ENCODE results near the gene MFSD11. TPM values are rescaled to one million over a fixed set of nuclear protein-coding genes. Genes with fewer than 3 reads are reported as not detected.
"Not testable (repeated sequence)": the region's sequence is repeated elsewhere in the genome, so short reads cannot be mapped to it uniquely, and the experiment has no call there.

The MFSD11 gene
- total RNA-seq, 1 donor from 2014 or later = 25.2 TPM

DNA sequence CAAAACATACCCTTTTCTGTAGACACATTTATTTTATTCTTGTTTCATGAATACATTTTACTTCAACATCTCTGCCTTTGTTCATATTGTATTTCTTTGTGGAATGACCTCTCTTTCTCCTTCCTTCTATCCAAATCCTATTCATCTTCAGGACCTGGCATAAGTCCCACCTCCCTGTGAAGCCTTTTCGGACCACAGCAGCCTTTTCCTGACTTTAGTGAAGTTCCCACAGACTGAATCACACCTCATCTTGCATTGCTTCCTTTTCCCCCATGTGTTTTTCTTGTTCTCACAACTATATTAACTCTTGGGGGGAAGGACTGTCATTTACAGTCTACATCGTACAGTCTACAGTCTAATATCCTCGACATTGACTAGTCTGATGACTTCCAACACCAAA is 58.2 kb downstream of the MFSD11 start:
- peak in 1 of 2 donors; percentile 29 for DNase-seq (ENCODE audit: low read depth in 2 of 2)

GRCh38 chr17:76797241-76797840 is 59.4 kb downstream of the MFSD11 start:
- DNase-seq (ENCODE audit: low read depth in 2 of 2) = no peak

DNA sequence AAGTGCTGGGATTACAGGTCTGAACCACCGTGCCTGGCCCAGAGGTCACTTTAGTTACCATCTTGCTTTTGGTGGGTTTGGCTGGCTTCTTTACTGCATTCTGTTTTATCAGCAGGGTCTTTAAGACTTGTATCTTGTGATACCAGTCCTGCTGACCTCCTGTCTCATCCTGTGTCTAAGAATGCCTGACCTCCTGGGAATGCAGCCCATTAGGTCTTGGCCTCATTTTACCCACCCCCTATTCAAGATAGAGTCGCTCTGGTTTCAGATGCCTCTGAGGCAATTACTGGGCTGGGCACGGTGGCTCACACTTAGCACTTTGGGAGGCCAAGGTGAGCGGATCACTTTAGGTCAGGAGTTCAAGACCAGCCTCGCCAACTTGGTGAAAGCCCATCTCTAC is 63.8 kb downstream of the MFSD11 start:
- DNase-seq (ENCODE audit: low read depth in 2 of 2) = no peak

- DNase-seq (ENCODE audit: low read depth in 2 of 2) = no peak
Observed at GRCh38 chr17:76805319-76805718, 67.4 kb downstream of the MFSD11 start.

DNA sequence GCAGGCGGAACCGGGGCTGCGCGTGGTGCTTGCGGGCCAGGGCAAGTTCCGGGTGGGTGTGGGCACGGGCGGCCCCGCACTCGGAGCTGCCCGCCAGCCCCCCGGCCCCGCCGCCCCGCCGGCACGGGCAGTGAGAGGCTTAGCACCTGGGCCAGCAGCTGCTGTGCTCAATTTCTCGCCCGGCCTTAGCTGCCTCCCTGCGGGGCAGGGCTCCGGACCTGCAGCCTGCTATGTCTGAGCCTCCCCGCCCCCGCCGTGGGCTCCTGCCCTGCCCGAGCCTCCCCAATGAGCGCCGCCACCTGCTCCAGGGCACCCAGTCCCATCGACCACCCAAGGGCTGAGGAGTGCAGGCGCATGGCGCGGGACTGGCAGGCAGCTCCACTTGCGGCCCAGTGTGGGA is 68.2 kb downstream of the MFSD11 start:
- DNase-seq (ENCODE audit: low read depth in 2 of 2) = not testable (repeated sequence)

GRCh38 chr17:76806767-76807166 is 68.8 kb downstream of the MFSD11 start:
- DNase-seq (ENCODE audit: low read depth in 2 of 2) = not testable (repeated sequence)

GRCh38 chr17:76808326-76808725 is 70.4 kb downstream of the MFSD11 start:
- no peak for DNase-seq (ENCODE audit: low read depth in 2 of 2)

GRCh38 chr17:76810956-76811355 is 73.0 kb downstream of the MFSD11 start:
- DNase-seq (ENCODE audit: low read depth in 2 of 2) = no peak

DNA sequence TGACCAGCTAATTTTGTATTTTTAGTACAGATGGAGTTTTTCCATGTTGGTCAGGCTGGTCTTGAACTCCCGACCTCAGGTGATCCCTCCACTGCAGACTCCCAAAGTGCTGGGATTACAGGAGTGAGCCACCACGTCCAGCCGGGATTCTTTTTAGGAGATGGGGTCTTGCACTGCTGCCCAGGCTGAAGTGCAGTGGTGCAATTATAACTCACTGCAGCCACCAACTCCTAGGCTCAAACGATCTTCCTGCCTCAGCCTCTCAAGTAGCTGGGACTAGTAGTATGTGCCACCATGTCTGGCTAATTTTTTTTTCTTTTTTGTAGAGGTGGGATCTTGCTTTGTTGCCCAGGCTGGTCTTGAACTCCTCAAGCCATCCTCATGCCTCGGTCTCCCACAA is 73.9 kb downstream of the MFSD11 start:
- no peak for DNase-seq (ENCODE audit: low read depth in 2 of 2)

GRCh38 chr17:76812263-76812662 is 74.3 kb downstream of the MFSD11 start:
- no peak for DNase-seq (ENCODE audit: low read depth in 2 of 2)

- no peak for DNase-seq (ENCODE audit: low read depth in 2 of 2)
Observed at GRCh38 chr17:76812968-76813367, 75.0 kb downstream of the MFSD11 start.

GRCh38 chr17:76815907-76816589 is 78.1 kb downstream of the MFSD11 start:
- DNase-seq (ENCODE audit: low read depth in 2 of 2) = not testable (repeated sequence)

DNA sequence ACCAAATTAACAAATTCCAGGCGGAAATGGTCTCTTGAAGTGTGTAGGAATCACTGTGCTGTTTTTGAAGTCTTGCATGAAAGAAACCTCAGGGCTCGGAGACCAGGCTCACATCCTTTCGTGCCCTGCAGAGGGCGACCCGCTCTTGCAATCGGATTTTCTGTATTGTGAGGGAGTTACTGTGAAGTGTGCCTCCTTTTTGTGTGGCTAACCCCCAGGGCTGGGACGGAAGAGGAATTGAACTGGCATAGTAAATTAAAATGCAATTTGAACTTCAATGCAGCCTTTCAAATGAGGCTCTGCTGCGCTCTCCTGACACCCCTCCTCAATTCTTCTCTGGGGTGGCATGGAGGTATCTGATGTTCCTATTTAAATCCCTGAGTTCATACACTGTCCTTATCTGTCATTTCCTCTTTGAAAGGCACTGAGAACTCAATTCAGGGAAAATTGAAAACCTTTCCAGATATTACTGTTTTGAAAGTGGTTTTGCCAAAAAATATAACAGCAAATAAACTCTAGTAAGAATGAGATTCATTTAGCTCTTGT is 78.7 kb downstream of the MFSD11 start:
- peak in 1 of 2 donors; percentile 42 for DNase-seq (ENCODE audit: low read depth in 2 of 2)

GRCh38 chr17:76820039-76820438 is 82.1 kb downstream of the MFSD11 start:
- no peak for DNase-seq (ENCODE audit: low read depth in 2 of 2)

GRCh38 chr17:76820561-76820960 is 82.6 kb downstream of the MFSD11 start:
- DNase-seq (ENCODE audit: low read depth in 2 of 2) = no peak

DNA sequence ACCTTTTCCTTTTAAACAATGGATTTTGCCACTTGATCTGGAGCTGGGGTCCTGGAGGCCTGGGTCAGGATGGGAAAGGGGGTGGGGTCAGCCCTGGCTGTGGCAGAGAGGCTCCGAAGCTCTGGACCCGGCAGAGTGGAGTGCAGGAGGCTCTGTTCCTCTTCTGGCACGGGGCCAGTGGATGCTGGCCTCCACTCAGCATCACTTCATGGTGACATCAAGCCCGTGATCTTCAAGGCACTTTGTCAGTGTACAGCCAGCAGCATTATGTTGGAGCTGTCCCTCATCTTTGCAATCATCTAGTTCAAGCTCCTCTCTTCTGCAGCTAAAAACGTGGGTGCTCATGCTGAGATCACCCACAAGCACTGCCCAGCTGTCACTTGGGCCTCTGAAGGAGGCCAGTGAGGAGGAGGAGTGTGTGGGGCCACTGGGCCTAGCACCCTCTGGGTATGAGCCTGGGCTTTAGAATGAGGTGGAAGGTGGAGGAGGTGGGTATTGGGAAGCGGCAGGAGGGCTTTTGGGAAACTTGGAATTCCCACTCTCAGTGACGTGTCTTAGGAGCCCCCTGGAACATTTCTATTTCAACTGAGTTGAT is 84.4 kb downstream of the MFSD11 start:
- DNase-seq (ENCODE audit: low read depth in 2 of 2) = no peak

GRCh38 chr17:76824093-76824492 is 86.2 kb downstream of the MFSD11 start:
- DNase-seq (ENCODE audit: low read depth in 2 of 2) = no peak

DNA sequence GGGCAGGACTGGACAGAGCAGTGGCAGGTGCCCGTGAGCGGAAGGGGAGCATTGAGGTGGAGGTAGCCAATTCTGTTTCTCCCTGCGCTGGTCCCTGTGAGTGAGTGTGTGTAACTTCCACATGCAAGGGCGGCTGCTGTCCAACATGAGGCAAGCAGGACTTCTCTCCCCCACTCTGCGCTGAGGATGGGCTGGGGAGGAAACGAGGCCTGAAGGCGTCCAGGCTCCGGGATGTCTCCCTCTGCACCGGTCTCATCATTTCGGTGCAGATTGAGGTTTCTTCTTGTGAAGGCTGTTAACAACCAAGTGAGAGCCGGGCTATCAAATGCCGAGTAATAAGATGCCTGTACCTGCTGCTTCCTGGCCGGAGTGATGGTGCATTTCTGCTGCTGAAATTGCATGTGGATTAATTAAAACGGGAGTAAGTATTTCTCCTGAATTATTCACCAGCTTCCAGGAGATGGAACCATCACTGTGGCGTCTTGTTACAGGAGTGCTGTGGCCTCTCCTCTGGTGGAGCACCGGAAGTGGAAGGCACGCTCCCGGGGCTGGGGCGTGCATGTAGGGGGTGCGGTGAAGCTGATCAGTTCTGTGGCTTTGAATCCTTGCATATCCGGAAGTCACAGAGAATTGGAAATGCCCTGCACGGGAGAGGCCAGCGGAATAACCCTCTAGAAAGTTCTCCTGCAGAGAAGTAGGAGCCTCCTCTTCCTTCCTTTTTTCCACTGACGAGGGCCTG is 88.6 kb downstream of the MFSD11 start:
- DNase-seq (ENCODE audit: low read depth in 2 of 2) = no peak

DNA sequence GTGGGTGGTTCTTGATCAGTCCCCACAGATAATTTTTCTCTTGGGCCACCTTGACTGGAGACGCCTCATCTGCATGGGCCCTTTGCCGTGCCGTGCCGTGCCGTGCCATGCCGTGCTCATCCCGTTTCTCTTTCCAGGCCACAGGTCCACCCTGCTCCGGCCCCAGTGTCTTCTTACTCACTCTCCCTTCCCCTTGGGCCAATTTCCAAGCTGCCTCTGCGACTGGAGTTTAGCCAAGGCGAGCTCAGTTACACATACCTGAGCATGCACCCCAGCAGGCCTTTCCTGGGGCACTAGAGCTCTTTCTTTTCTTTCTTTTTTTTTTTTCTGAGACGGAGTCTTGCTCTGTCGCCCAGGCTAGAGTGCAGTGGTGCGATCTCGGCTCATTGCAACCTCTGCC is 89.8 kb downstream of the MFSD11 start:
- DNase-seq (ENCODE audit: low read depth in 2 of 2) = no peak
